ENCODE results near the gene GAP43.

Gene GAP43

GRCh38 chr3:115623044-115623868 is at the start of gene GAP43:
TSS of gene GAP43 (plus strand) at chr3:115623510. CDS start at chr3:115623690, 180 bp downstream.
- Histone ChIP-seq H3K4me1 (ENCODE audit: control insufficient read depth, insufficient read depth, low read length) (peaks cover 9% of the 10 kb centered on the region), H3K27me3 (ENCODE audit: control insufficient read depth in 1 of 2, insufficient read depth in 2 of 2, low read length in 2 of 2) (peaks cover 12 to 17% of the 10 kb centered on the region in 2 donors), H3K9me3 (ENCODE audit: control insufficient read depth in 2 of 2, low read length in 2 of 2) (no peaks in the 10 kb centered on the region), H3K36me3 (ENCODE audit: control insufficient read depth in 2 of 2, insufficient read depth in 2 of 2, low read length in 2 of 2) (no peaks in the 10 kb centered on the region), H3K9ac (ENCODE audit: low read length in 2 of 2) (peak within 1 kb of the TSS; percentile 27 to 42), H3K4me3 (ENCODE audit: low read length in 2 of 2) (peak within 1 kb of the TSS; percentile 71), H3K27ac (ENCODE audit: low read length) (no peak within 1 kb of the TSS)

- Histone ChIP-seq H3K27me3 (ENCODE audit: control insufficient read depth in 1 of 2, insufficient read depth in 2 of 2, low read length in 2 of 2) (no peaks in the 10 kb centered on the region), H3K27ac (ENCODE audit: low read length) (no peak overlapping the region), H3K9me3 (ENCODE audit: control insufficient read depth in 2 of 2, low read length in 2 of 2) (no peaks in the 10 kb centered on the region), H3K4me3 (ENCODE audit: low read length in 2 of 2) (no peak overlapping the region), H3K36me3 (ENCODE audit: control insufficient read depth in 2 of 2, insufficient read depth in 2 of 2, low read length in 2 of 2) (no peaks in the 10 kb centered on the region), H3K4me1 (ENCODE audit: control insufficient read depth, insufficient read depth, low read length) (no peaks in the 10 kb centered on the region), H3K9ac (ENCODE audit: low read length in 2 of 2) (no peak overlapping the region)
These were observed 46.9 kb upstream of the GAP43 start for GRCh38 chr3:115576325-115576875.

GRCh38 chr3:115577000-115577399 is 46.3 kb upstream of the GAP43 start:
- Histone ChIP-seq H3K36me3 (ENCODE audit: control insufficient read depth in 2 of 2, insufficient read depth in 2 of 2, low read length in 2 of 2) (no peaks in the 10 kb centered on the region), H3K27ac (ENCODE audit: low read length) (no peak overlapping the region), H3K4me1 (ENCODE audit: control insufficient read depth, insufficient read depth, low read length) (no peaks in the 10 kb centered on the region), H3K9me3 (ENCODE audit: control insufficient read depth in 2 of 2, low read length in 2 of 2) (no peaks in the 10 kb centered on the region), H3K27me3 (ENCODE audit: control insufficient read depth in 1 of 2, insufficient read depth in 2 of 2, low read length in 2 of 2) (no peaks in the 10 kb centered on the region), H3K4me3 (ENCODE audit: low read length in 2 of 2) (no peak overlapping the region), H3K9ac (ENCODE audit: low read length in 2 of 2) (no peak overlapping the region)

GRCh38 chr3:115578331-115578730 is 45.0 kb upstream of the GAP43 start:
- Histone ChIP-seq H3K27ac (ENCODE audit: low read length) (no peak overlapping the region), H3K27me3 (ENCODE audit: control insufficient read depth in 1 of 2, insufficient read depth in 2 of 2, low read length in 2 of 2) (no peaks in the 10 kb centered on the region), H3K9ac (ENCODE audit: low read length in 2 of 2) (no peak overlapping the region), H3K4me1 (ENCODE audit: control insufficient read depth, insufficient read depth, low read length) (no peaks in the 10 kb centered on the region), H3K4me3 (ENCODE audit: low read length in 2 of 2) (no peak overlapping the region), H3K36me3 (ENCODE audit: control insufficient read depth in 2 of 2, insufficient read depth in 2 of 2, low read length in 2 of 2) (no peaks in the 10 kb centered on the region), H3K9me3 (ENCODE audit: control insufficient read depth in 2 of 2, low read length in 2 of 2) (no peaks in the 10 kb centered on the region)

GRCh38 chr3:115580566-115580965 is 42.7 kb upstream of the GAP43 start:
- Histone ChIP-seq H3K4me1 (ENCODE audit: control insufficient read depth, insufficient read depth, low read length) (no peaks in the 10 kb centered on the region), H3K27ac (ENCODE audit: low read length) (no peak overlapping the region), H3K9ac (ENCODE audit: low read length in 2 of 2) (no peak overlapping the region), H3K36me3 (ENCODE audit: control insufficient read depth in 2 of 2, insufficient read depth in 2 of 2, low read length in 2 of 2) (no peaks in the 10 kb centered on the region), H3K9me3 (ENCODE audit: control insufficient read depth in 2 of 2, low read length in 2 of 2) (no peaks in the 10 kb centered on the region), H3K27me3 (ENCODE audit: control insufficient read depth in 1 of 2, insufficient read depth in 2 of 2, low read length in 2 of 2) (no peaks in the 10 kb centered on the region), H3K4me3 (ENCODE audit: low read length in 2 of 2) (no peak overlapping the region)

GRCh38 chr3:115581362-115582135 is 41.8 kb upstream of the GAP43 start:
- Histone ChIP-seq H3K4me1 (ENCODE audit: control insufficient read depth, insufficient read depth, low read length) (no peaks in the 10 kb centered on the region), H3K27ac (ENCODE audit: low read length) (no peak overlapping the region), H3K4me3 (ENCODE audit: low read length in 2 of 2) (no peak overlapping the region), H3K9ac (ENCODE audit: low read length in 2 of 2) (no peak overlapping the region), H3K36me3 (ENCODE audit: control insufficient read depth in 2 of 2, insufficient read depth in 2 of 2, low read length in 2 of 2) (no peaks in the 10 kb centered on the region), H3K27me3 (ENCODE audit: control insufficient read depth in 1 of 2, insufficient read depth in 2 of 2, low read length in 2 of 2) (no peaks in the 10 kb centered on the region), H3K9me3 (ENCODE audit: control insufficient read depth in 2 of 2, low read length in 2 of 2) (no peaks in the 10 kb centered on the region)

GRCh38 chr3:115588201-115589115 is 34.9 kb upstream of the GAP43 start:
- no peak overlapping the region for H3K9ac ChIP-seq (ENCODE audit: low read length in 2 of 2)
- H3K27me3 ChIP-seq (ENCODE audit: control insufficient read depth in 1 of 2, insufficient read depth in 2 of 2, low read length in 2 of 2), result no peaks in the 10 kb centered on the region
- no peaks in the 10 kb centered on the region for H3K9me3 ChIP-seq (ENCODE audit: control insufficient read depth in 2 of 2, low read length in 2 of 2)
- no peak overlapping the region for H3K4me3 ChIP-seq (ENCODE audit: low read length in 2 of 2)
- H3K36me3 ChIP-seq (ENCODE audit: control insufficient read depth in 2 of 2, insufficient read depth in 2 of 2, low read length in 2 of 2), result no peaks in the 10 kb centered on the region
- H3K27ac ChIP-seq (ENCODE audit: low read length), result no peak overlapping the region
- no peaks in the 10 kb centered on the region for H3K4me1 ChIP-seq (ENCODE audit: control insufficient read depth, insufficient read depth, low read length)

GRCh38 chr3:115590873-115591272 is 32.4 kb upstream of the GAP43 start:
- Histone ChIP-seq H3K4me3 (ENCODE audit: low read length in 2 of 2) (no peak overlapping the region), H3K9ac (ENCODE audit: low read length in 2 of 2) (no peak overlapping the region), H3K9me3 (ENCODE audit: control insufficient read depth in 2 of 2, low read length in 2 of 2) (peaks cover 3 to 6% of the 10 kb centered on the region in 2 donors), H3K27ac (ENCODE audit: low read length) (no peak overlapping the region), H3K4me1 (ENCODE audit: control insufficient read depth, insufficient read depth, low read length) (no peaks in the 10 kb centered on the region), H3K27me3 (ENCODE audit: control insufficient read depth in 1 of 2, insufficient read depth in 2 of 2, low read length in 2 of 2) (no peaks in the 10 kb centered on the region), H3K36me3 (ENCODE audit: control insufficient read depth in 2 of 2, insufficient read depth in 2 of 2, low read length in 2 of 2) (no peaks in the 10 kb centered on the region)

GRCh38 chr3:115595611-115596275 is 27.6 kb upstream of the GAP43 start:
- H3K9me3 ChIP-seq (ENCODE audit: control insufficient read depth in 2 of 2, low read length in 2 of 2), result peaks cover 3 to 6% of the 10 kb centered on the region in 2 donors
- no peak overlapping the region for H3K9ac ChIP-seq (ENCODE audit: low read length in 2 of 2)
- H3K27ac ChIP-seq (ENCODE audit: low read length), result no peak overlapping the region
- H3K27me3 ChIP-seq (ENCODE audit: control insufficient read depth in 1 of 2, insufficient read depth in 2 of 2, low read length in 2 of 2), result no peaks in the 10 kb centered on the region
- no peak overlapping the region for H3K4me3 ChIP-seq (ENCODE audit: low read length in 2 of 2)
- no peaks in the 10 kb centered on the region for H3K36me3 ChIP-seq (ENCODE audit: control insufficient read depth in 2 of 2, insufficient read depth in 2 of 2, low read length in 2 of 2)
- no peaks in the 10 kb centered on the region for H3K4me1 ChIP-seq (ENCODE audit: control insufficient read depth, insufficient read depth, low read length)

- H3K4me1 ChIP-seq (ENCODE audit: control insufficient read depth, insufficient read depth, low read length), result no peaks in the 10 kb centered on the region
- H3K9ac ChIP-seq (ENCODE audit: low read length in 2 of 2), result no peak overlapping the region
- H3K9me3 ChIP-seq (ENCODE audit: control insufficient read depth in 2 of 2, low read length in 2 of 2), result peaks cover 3 to 6% of the 10 kb centered on the region in 2 donors
- H3K36me3 ChIP-seq (ENCODE audit: control insufficient read depth in 2 of 2, insufficient read depth in 2 of 2, low read length in 2 of 2), result no peaks in the 10 kb centered on the region
- no peak overlapping the region for H3K4me3 ChIP-seq (ENCODE audit: low read length in 2 of 2)
- no peaks in the 10 kb centered on the region for H3K27me3 ChIP-seq (ENCODE audit: control insufficient read depth in 1 of 2, insufficient read depth in 2 of 2, low read length in 2 of 2)
- no peak overlapping the region for H3K27ac ChIP-seq (ENCODE audit: low read length)
These were observed 25.1 kb upstream of the GAP43 start for GRCh38 chr3:115598216-115598615.
